ENCODE data around the gene HSD17B10. TPM values are rescaled to one million over a fixed set of nuclear protein-coding genes. Genes with fewer than 3 reads are reported as not detected.
"Not testable (repeated sequence)": the region's sequence is repeated elsewhere in the genome, so short reads cannot be mapped to it uniquely, and the experiment has no call there.

The HSD17B10 gene
- total RNA-seq, 1 experiment from 2014 or later: 127 TPM

DNA sequence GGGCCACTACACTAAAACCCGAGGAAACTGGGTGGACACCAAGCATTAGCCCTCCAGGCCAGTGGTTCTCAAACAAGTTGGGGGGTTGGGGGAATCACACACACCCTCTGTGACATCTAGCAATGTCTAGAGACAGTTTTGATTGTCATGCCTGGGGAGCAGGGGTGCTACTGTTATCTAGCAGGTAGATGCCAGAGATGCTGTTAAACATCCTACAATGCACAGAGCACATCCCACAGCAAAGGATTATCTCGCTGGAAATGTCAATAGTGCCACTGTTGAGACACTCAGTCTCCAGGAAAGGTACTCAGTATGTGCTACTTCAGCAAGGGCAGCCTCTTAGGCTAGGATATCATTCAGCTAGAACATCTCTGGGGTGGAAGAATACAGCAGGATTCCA, 13.0 kb downstream of the HSD17B10 start:
- no peak for TF ChIP-seq CTCF (IDR thresholded peaks at IDR 0.05; ENCODE audit: unreplicated experiment)
- DNase-seq: no peak
- peak overlapping the region; percentile 81 for H3K4me3 Mint-ChIP-seq (ENCODE audit: low read depth, unreplicated experiment)
- CTCF ChIA-PET: interaction anchor here (0.6 to 1.2 kb wide), 2 partner anchors 15 to 387 kb away, joined by 3 to 10 read pairs; no protein-coding TSS in a partner anchor
- intact Hi-C loops (cut with micrococcal nuclease; ENCODE audit: unreplicated experiment): no loop called here
- H3K27ac Mint-ChIP-seq (ENCODE audit: unreplicated experiment): peak overlapping the region; percentile 90
- H3K9me3 Mint-ChIP-seq (ENCODE audit: low read depth, unreplicated experiment): no peaks in the 10 kb centered on the region
- BruUV-seq (replicated peaks): no TSS peak
- H3K27me3 Mint-ChIP-seq (ENCODE audit: unreplicated experiment): no peaks in the 10 kb centered on the region
- H3K4me1 Mint-ChIP-seq (ENCODE audit: low read depth, unreplicated experiment): peaks cover 13% of the 10 kb centered on the region
- H3K36me3 Mint-ChIP-seq (ENCODE audit: insufficient read depth, unreplicated experiment): peaks cover 21% of the 10 kb centered on the region

- H3K9me3 Mint-ChIP-seq (ENCODE audit: low read depth, unreplicated experiment); H3K27ac Mint-ChIP-seq (ENCODE audit: unreplicated experiment); CTCF ChIA-PET; intact Hi-C loops (cut with micrococcal nuclease; ENCODE audit: unreplicated experiment); H3K27me3 Mint-ChIP-seq (ENCODE audit: unreplicated experiment); BruUV-seq (replicated peaks); DNase-seq: not testable (repeated sequence)
- peak overlapping the region; percentile 81 for H3K4me3 Mint-ChIP-seq (ENCODE audit: low read depth, unreplicated experiment)
- H3K36me3 Mint-ChIP-seq (ENCODE audit: insufficient read depth, unreplicated experiment): peaks cover 21% of the 10 kb centered on the region
- peaks cover 13% of the 10 kb centered on the region for H3K4me1 Mint-ChIP-seq (ENCODE audit: low read depth, unreplicated experiment)
Measured at GRCh38 chrX:53420351-53420750, 13.8 kb downstream of the HSD17B10 start.

- peaks cover 36% of the 10 kb centered on the region for H3K36me3 Mint-ChIP-seq (ENCODE audit: insufficient read depth, unreplicated experiment)
- intact Hi-C loops (cut with micrococcal nuclease; ENCODE audit: unreplicated experiment): no loop called here
- TF ChIP-seq CTCF (IDR thresholded peaks at IDR 0.05; ENCODE audit: unreplicated experiment): no peak
- CTCF ChIA-PET: interaction anchor here (0.7 kb wide), 1 partner anchor 10 kb away, joined by 3 read pairs; the partner anchor contains the start of gene SMC1A
- no peak for DNase-seq
- H3K27me3 Mint-ChIP-seq (ENCODE audit: unreplicated experiment): no peaks in the 10 kb centered on the region
- BruUV-seq (replicated peaks): no TSS peak
- H3K9me3 Mint-ChIP-seq (ENCODE audit: low read depth, unreplicated experiment): no peaks in the 10 kb centered on the region
- H3K27ac Mint-ChIP-seq (ENCODE audit: unreplicated experiment): no peak overlapping the region
- no peak overlapping the region for H3K4me3 Mint-ChIP-seq (ENCODE audit: low read depth, unreplicated experiment)
- H3K4me1 Mint-ChIP-seq (ENCODE audit: low read depth, unreplicated experiment): no peaks in the 10 kb centered on the region
Measured at GRCh38 chrX:53412446-53412845, 21.7 kb downstream of the HSD17B10 start.

GRCh38 chrX:53403535-53403934, 30.6 kb downstream of the HSD17B10 start:
- no TSS peak for BruUV-seq (replicated peaks)
- Mint-ChIP-seq H3K4me3 (ENCODE audit: low read depth, unreplicated experiment) (no peak overlapping the region), H3K4me1 (ENCODE audit: low read depth, unreplicated experiment) (no peaks in the 10 kb centered on the region), H3K27me3 (ENCODE audit: unreplicated experiment) (no peaks in the 10 kb centered on the region), H3K9me3 (ENCODE audit: low read depth, unreplicated experiment) (no peaks in the 10 kb centered on the region), H3K36me3 (ENCODE audit: insufficient read depth, unreplicated experiment) (peaks cover 15% of the 10 kb centered on the region), H3K27ac (ENCODE audit: unreplicated experiment) (no peak overlapping the region)
- no peak for TF ChIP-seq CTCF (IDR thresholded peaks at IDR 0.05; ENCODE audit: unreplicated experiment)
- intact Hi-C loops (cut with micrococcal nuclease; ENCODE audit: unreplicated experiment): no loop called here
- CTCF ChIA-PET: no interaction called here
- no peak for DNase-seq

GRCh38 chrX:53398216-53398615, 36.0 kb downstream of the HSD17B10 start:
- Mint-ChIP-seq H3K27ac (ENCODE audit: unreplicated experiment) (no peak overlapping the region), H3K4me1 (ENCODE audit: low read depth, unreplicated experiment) (no peaks in the 10 kb centered on the region), H3K36me3 (ENCODE audit: insufficient read depth, unreplicated experiment) (peaks cover 34% of the 10 kb centered on the region), H3K9me3 (ENCODE audit: low read depth, unreplicated experiment) (no peaks in the 10 kb centered on the region), H3K27me3 (ENCODE audit: unreplicated experiment) (no peaks in the 10 kb centered on the region), H3K4me3 (ENCODE audit: low read depth, unreplicated experiment) (no peak overlapping the region)
- intact Hi-C loops (cut with micrococcal nuclease; ENCODE audit: unreplicated experiment): no loop called here
- CTCF ChIA-PET: interaction anchor here (0.6 to 0.7 kb wide), 2 partner anchors 42 to 195 kb away, joined by 4 to 7 read pairs; no protein-coding TSS in a partner anchor
- BruUV-seq (replicated peaks): no TSS peak
- DNase-seq: no peak
- TF ChIP-seq CTCF (IDR thresholded peaks at IDR 0.05; ENCODE audit: unreplicated experiment): no peak
